Loucy (cell line): ENCODE data around the gene SNAPC3.

Experiments used
- EZH2phosphoT487 ChIP-seq: fragments of 200-600 bp; IDR thresholded peaks from 2 replicates; pipeline ENCODE4 v1.6.1; 2018; ENCODE audit warnings: antibody characterized with exemption, mild to moderate bottlenecking, moderate library complexity, borderline replicate concordance
- TF ChIP-seq, protein P1 (sequence below): fragments of 200-600 bp; sonication (generic); conservative IDR thresholded peaks from 2 replicates; pipeline ENCODE4 v1.5.1; 2014; ENCODE audit warnings: mild to moderate bottlenecking, antibody characterized with exemption, low read length

DNA sequence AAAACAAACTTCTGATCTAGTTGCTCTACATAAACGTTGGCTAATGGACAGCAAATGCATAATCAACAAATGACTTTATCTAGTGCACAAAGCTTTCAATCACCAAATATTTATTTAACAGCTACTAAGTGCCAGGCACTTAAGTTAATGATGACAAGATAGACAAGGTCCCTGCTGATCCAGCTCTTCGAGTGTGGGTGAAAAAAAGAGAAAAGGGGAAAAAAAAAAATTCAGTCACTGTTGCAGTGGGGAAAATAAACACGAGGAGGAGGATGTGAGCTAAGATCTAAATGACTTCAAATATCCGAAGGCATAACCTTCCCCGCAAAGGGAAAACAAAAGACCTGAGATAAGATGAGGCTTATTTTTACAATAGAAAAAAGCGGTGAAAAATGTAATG is 78.5 kb downstream of the SNAPC3 start:
- TF ChIP-seq, protein P1, sequence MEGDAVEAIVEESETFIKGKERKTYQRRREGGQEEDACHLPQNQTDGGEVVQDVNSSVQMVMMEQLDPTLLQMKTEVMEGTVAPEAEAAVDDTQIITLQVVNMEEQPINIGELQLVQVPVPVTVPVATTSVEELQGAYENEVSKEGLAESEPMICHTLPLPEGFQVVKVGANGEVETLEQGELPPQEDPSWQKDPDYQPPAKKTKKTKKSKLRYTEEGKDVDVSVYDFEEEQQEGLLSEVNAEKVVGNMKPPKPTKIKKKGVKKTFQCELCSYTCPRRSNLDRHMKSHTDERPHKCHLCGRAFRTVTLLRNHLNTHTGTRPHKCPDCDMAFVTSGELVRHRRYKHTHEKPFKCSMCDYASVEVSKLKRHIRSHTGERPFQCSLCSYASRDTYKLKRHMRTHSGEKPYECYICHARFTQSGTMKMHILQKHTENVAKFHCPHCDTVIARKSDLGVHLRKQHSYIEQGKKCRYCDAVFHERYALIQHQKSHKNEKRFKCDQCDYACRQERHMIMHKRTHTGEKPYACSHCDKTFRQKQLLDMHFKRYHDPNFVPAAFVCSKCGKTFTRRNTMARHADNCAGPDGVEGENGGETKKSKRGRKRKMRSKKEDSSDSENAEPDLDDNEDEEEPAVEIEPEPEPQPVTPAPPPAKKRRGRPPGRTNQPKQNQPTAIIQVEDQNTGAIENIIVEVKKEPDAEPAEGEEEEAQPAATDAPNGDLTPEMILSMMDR, result no peak
- no peak for TF ChIP-seq EZH2phosphoT487
